Right lobe of liver (tissue), 6 donors: ENCODE results near the gene TESK1. TPM values are rescaled to one million over a fixed set of nuclear protein-coding genes. Genes with fewer than 3 reads are reported as not detected.

Experiments
- ATAC-seq, 4 donors: fragments of 200-7000 bp; cut with Tn5 transposase; one replicate each; pipeline ENCODE4 v1.9.1; 2020; ENCODE audit warnings: mild to moderate bottlenecking in 4 of 4, moderate library complexity in 4 of 4
- DNase-seq, 3 donors: peaks; one replicate each; pipeline ENCODE4 v3.0.0-alpha.2; 2020
- H3K27ac ChIP-seq, 3 donors: fragments of 200-600 bp; one replicate each; pipeline ENCODE4 v1.8.0; 2022
- H3K27me3 ChIP-seq, 2 donors: fragments of 200-600 bp; one replicate each; pipeline ENCODE4 v1.8.0; 2022
- H3K36me3 ChIP-seq, 4 donors: fragments of 200-600 bp; sonication (generic) in 1 of 4; one replicate each; pipeline versions ENCODE4 v1.5.1 to v1.8.0; 2017 to 2022; ENCODE audit warnings: control low read depth in 1 of 4
- H3K4me1 ChIP-seq, 4 donors: fragments of 200-600 bp; sonication (generic) in 1 of 4; one replicate each; pipeline versions ENCODE4 v1.5.1 to v1.8.0; 2017 to 2022; ENCODE audit warnings: control low read depth in 1 of 4
- H3K4me3 ChIP-seq, 3 donors: fragments of 200-600 bp; one replicate each; pipeline ENCODE4 v1.8.0; 2022
- H3K9me3 ChIP-seq, 4 donors: fragments of 200-600 bp; sonication (generic) in 1 of 4; one replicate each; pipeline versions ENCODE4 v1.5.1 to v1.8.0; 2017 to 2022; ENCODE audit warnings: control low read depth in 1 of 4
- CTCF ChIP-seq, 4 donors: fragments of 200-600 bp in 3 of 4; fragments of 450-650 bp in 1 of 4; IDR thresholded peaks; one replicate each; pipeline versions ENCODE4 v1.5.1 to v1.8.0; 2016 to 2022; ENCODE audit warnings: antibody characterized with exemption in 4 of 4, mild to moderate bottlenecking in 2 of 4
- POLR2A ChIP-seq: fragments of 450-650 bp; IDR thresholded peaks from one replicate; pipeline ENCODE4 v1.6.1; 2017; ENCODE audit warnings: antibody characterized with exemption, mild to moderate bottlenecking
- WGBS: methylation state at CpG from one replicate; pipeline ENCODE4 v1.1.6; 2018; ENCODE audit warnings: low coverage, low lambda C conversion rate; ENCODE audit not compliant: insufficient coverage; ENCODE audit errors: missing lambda C conversion rate; 5-methylcytosine and 5-hydroxymethylcytosine counted together
- intact Hi-C, 2 donors: fragments of 100-400 bp; cut with DNase I; formaldehyde crosslinking; loops; one replicate each; pipeline versions ENCODE4 v1.11.2 to v1.14.1; 2022
- total RNA-seq, 6 experiments: library from RNA; depleted of rRNA in 2 of 6; stranded (reverse); fragments of >200 nt in 2 of 6; fragmentation: NEBNext Ultra II Directional in 3 of 6; extraction: Animal tissue kit (Norgen Biotek cat#: 25700) in 3 of 6; gene quantifications; one replicate each; pipeline versions ENCODE4 v1.1.0 to v1.2.4, GENCODE V29; 2016 to 2023
- donor health status: DM: no; HTN: yes; CAD: no.
- donor health status: DM: no; HTN: no; CAD: no.
- donor health status: DM: no; HTN: no; CAD: no.
- donor health status: DM: no; HTN: yes; CAD: no.
- donor health status: DM: no; HTN: yes; CAD: no.

The TESK1 gene
- total RNA-seq, 6 experiments from 2014 or later, result 10.7 to 17.2 (median 13.4) TPM

DNA sequence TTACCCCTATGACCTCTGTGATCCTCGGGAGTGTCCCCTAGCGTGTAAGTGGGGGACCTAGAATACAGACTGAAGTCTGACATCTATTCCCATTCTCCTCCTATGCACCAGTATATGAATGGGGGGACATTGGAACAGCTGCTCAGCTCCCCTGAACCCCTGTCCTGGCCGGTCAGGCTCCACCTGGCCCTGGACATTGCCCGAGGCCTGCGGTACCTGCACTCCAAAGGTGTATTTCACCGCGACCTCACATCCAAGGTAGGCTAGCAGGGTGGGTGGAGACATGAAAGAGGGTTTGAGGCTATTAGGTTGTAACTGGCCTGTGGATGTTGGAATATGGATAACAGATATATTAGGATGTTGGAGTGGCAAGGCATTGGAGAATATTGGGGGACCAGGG, 1.7 kb downstream of the TESK1 start:
- intact Hi-C loops, result no loop called here
- Histone ChIP-seq H3K4me1 (peaks cover 0 to 11% (median 3%) of the 10 kb centered on the region in 4 donors), H3K27me3 (no peaks in the 10 kb centered on the region), H3K4me3 (no peak overlapping the region), H3K36me3 (peaks cover 0 to 17% (median 6%) of the 10 kb centered on the region in 4 donors), H3K27ac (no peak overlapping the region), H3K9me3 (no peaks in the 10 kb centered on the region)
- TF ChIP-seq CTCF (IDR thresholded peaks at IDR 0.05), result no peak
- no peak for TF ChIP-seq POLR2A
- DNase-seq (no peak), ATAC-seq (no peak)
- WGBS, result 86% methylated on average over 6 of the region's 7 CpGs

GRCh38 chr9:35608221-35608620, 3.2 kb downstream of the TESK1 start:
- WGBS, result 73% methylated on average over 2 of the region's 7 CpGs
- H3K9me3 ChIP-seq, result no peaks in the 10 kb centered on the region
- TF ChIP-seq POLR2A, result no peak
- no peak for TF ChIP-seq CTCF (IDR thresholded peaks at IDR 0.05)
- H3K4me3 ChIP-seq, result no peak overlapping the region
- intact Hi-C loops, result no loop called here
- DNase-seq (no peak), ATAC-seq (no peak)
- H3K36me3 ChIP-seq, result peaks cover 0 to 17% (median 6%) of the 10 kb centered on the region in 4 donors
- no peak overlapping the region for H3K27ac ChIP-seq
- H3K4me1 ChIP-seq, result peaks cover 0 to 11% (median 3%) of the 10 kb centered on the region in 4 donors
- H3K27me3 ChIP-seq, result no peaks in the 10 kb centered on the region

- intact Hi-C loops, result no loop called here
- 90% methylated on average over 7 of the region's 31 CpGs for WGBS
- Histone ChIP-seq H3K27ac (no peak overlapping the region), H3K9me3 (no peaks in the 10 kb centered on the region), H3K4me3 (no peak overlapping the region), H3K4me1 (peaks cover 0 to 11% (median 3%) of the 10 kb centered on the region in 4 donors), H3K36me3 (peaks cover 0 to 17% (median 6%) of the 10 kb centered on the region in 4 donors), H3K27me3 (no peaks in the 10 kb centered on the region)
- TF ChIP-seq POLR2A (no peak), CTCF (IDR thresholded peaks at IDR 0.05) (no peak)
- ATAC-seq (no peak), DNase-seq (peak in 1 of 3 donors; percentile 30)
Observed at GRCh38 chr9:35609001-35609819, 4.1 kb downstream of the TESK1 start.

GRCh38 chr9:35609820-35610163, 4.7 kb downstream of the TESK1 start:
- no peaks in the 10 kb centered on the region for H3K27me3 ChIP-seq
- H3K4me3 ChIP-seq, result no peak overlapping the region
- no peak for ATAC-seq
- no peak for DNase-seq
- intact Hi-C loops, result no loop called here
- H3K36me3 ChIP-seq, result peaks cover 0 to 17% (median 6%) of the 10 kb centered on the region in 4 donors
- peaks cover 0 to 11% (median 3%) of the 10 kb centered on the region in 4 donors for H3K4me1 ChIP-seq
- 100% methylated on average over 3 of the region's 13 CpGs for WGBS
- TF ChIP-seq POLR2A, result no peak
- no peak for TF ChIP-seq CTCF (IDR thresholded peaks at IDR 0.05)
- no peak overlapping the region for H3K27ac ChIP-seq
- H3K9me3 ChIP-seq, result no peaks in the 10 kb centered on the region
